Pulmonary artery endothelial cell (primary cell): Measurements from ENCODE around the gene REST. TPM values are rescaled to one million over a fixed set of nuclear protein-coding genes. Genes with fewer than 3 reads are reported as not detected.
A peak's percentile ranks its signal among the peaks of the same experiment; 100 is the strongest.
"Not testable (repeated sequence)": the region's sequence is repeated elsewhere in the genome, so short reads cannot be mapped to it uniquely, and the experiment has no call there.

Source experiments
- DNase-seq: peaks from one replicate; pipeline ENCODE4 v3.0.0-alpha.2; 2011; ENCODE audit warnings: low read depth, low spot score
- total RNA-seq: library from RNA; depleted of rRNA; stranded (reverse); fragments of >200 nt; gene quantifications from 2 replicates; pipeline ENCODE4 v1.2.3, GENCODE V29; 2014

The REST gene
- total RNA-seq, 1 donor from 2014 or later = 34.0 TPM

- no peak for DNase-seq
Measured at GRCh38 chr4:56908206-56909085, 746 bp downstream of the REST start.

GRCh38 chr4:56909086-56909894 lies 1.6 kb downstream of the REST start:
- DNase-seq = no peak

GRCh38 chr4:56910172-56910967 lies 2.7 kb downstream of the REST start:
- no peak for DNase-seq

DNA sequence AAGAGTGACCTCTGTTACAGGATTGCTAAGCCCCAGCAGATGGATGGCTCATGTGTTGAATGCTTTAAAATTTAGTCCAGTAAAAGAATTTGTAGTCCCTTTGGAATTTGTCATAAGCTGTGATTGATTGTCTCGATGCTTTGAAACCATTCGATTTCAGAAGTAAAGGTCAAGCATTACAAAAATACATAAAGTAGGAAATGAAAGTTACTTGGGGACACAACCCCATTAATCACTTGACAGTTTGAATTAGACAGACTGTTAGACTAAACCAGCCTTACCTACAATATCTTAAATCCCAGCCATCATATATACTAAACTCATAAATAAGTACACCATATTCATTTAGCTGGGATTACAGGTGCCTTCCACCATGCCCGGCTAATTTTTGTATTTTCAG lies 6.6 kb downstream of the REST start:
- no peak for DNase-seq

DNA sequence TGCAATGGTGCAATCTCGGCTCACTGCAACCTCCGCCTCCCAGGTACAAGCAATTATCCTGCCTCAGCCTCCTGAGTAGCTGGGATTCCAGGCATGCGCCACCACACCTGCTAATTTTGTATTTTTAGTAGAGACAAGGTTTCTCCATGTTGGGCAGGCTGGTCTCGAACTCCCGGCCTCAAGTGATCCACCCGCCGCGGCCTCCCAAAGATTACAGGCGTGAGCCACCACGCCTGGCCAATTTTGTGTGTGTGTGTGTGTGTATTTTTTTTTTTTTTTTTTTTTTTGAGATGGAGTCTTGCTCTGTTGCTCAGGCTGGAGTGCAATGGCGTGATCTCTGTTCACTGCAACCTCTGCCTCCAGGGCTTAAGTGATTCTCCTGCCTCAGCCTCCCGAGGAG lies 7.3 kb downstream of the REST start:
- DNase-seq = not testable (repeated sequence)

DNA sequence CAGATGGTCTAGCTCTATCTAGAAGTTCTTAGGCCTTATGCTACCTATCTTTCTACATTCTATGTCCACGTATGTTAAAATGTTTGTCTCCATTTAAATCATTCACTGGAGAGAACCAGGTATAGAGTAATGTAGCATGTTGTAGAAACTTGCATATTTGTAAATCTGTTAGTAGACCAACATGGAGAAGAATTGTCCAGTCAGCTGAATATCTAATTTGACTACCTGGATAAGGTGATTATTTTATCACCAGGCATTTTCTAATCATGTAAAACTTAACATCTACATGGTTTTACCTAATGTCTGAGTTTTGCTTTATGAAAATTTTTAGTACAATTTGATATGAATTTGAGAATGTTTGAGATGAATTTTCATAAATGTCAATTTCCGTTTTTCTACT lies 19.5 kb downstream of the REST start:
- no peak for DNase-seq

- no peak for DNase-seq
Measured at GRCh38 chr4:56930638-56931037, 22.9 kb downstream of the REST start.

DNA sequence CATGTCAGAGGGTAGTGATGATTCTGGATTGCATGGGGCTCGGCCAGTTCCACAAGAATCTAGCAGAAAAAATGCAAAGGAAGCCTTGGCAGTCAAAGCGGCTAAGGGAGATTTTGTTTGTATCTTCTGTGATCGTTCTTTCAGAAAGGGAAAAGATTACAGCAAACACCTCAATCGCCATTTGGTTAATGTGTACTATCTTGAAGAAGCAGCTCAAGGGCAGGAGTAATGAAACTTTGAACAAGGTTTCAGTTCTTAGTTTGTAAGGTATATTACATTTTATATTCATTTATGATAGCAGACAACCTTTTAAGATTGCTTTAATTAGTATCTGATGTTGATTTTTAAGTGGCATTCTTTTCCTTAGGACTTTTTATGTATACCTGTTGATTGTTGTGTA lies 24.2 kb downstream of the REST start:
- no peak for DNase-seq

DNA sequence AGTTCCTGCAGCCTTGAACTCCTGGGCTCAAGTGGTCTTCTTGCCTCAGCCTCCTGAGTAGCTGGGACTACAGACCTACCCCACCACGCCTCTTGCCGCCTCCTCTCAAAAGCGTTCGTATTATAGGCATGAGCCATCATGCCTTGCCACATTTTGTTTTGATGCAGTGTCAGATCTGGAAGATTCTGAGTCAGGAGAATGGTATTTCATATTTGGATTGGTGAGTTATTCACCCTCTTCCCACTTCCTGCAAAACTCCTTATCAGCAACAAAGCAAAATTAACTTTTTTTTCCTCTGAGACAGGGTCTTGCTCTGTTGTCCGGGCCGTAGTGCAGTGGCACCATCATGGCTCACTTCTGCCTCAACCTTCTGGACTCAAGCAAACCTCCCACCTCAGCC lies 29.6 kb downstream of the REST start:
- peak; percentile 57 for DNase-seq

GRCh38 chr4:56939826-56940225 lies 32.1 kb downstream of the REST start:
- DNase-seq = not testable (repeated sequence)

GRCh38 chr4:56940403-56940802 lies 32.7 kb downstream of the REST start:
- no peak for DNase-seq

- no peak for DNase-seq
Measured at GRCh38 chr4:56940971-56941370, 33.3 kb downstream of the REST start.

GRCh38 chr4:56941403-56941802 lies 33.7 kb downstream of the REST start:
- no peak for DNase-seq

DNA sequence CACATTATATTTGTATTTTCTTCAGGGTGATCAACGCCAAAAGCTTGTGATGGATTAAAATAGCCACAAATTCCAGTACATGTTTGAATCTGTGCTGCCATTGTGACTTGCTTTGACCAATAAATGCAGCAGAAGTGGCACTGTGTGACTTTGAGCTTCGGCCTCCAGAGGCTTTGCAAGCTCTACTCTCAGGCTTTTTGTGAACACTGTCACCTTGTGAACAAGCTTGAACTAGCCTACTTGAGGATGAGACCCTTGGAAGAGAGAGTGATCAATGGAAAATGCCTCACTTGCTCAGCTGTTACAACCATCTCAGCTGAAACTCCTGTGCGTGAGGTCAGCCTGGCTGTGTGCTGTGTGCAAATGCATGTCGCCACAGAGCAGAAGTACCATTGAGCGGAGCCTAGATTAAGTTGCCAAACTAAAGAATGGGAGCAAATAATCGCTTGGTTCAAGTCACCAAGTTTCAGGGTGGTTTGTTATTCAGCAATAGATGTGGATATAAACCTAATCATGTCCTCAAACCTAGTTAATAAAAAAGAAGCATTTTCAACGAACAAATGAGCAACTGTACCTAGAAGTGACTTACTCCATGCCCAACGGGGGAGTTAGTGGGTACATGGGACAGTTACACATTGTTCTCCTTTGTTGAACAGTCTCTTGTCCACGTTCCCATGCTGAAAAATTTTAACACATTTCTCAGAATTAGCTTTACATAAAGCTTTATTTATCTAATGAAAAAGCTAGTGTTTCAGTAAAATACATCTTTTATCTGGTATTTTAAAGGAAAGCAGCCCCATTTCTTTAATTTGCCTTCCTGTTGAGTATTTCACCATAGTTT lies 46.2 kb downstream of the REST start:
- no peak for DNase-seq

GRCh38 chr4:56958111-56958517 lies 50.4 kb downstream of the REST start:
- peak; percentile 84 for DNase-seq

DNA sequence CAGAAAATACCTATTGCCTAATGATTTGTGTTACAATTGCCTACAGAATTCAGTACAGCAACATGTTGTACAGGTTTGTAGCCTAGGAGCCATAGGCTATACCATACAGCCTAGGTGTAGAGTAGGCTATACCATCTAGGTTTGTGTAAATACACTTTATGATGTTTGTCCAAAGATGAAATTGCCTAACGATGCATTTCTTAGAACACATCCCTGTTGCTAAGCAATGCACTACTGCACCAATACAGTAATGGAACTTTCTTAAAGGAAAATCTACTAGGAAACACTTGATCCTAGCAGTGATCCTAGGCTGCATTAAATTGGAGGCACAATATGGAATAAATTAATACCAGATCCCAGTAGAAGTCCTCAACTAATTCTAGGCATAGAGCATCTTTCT lies 51.4 kb downstream of the REST start:
- DNase-seq = no peak

- DNase-seq = no peak
Measured at GRCh38 chr4:56961107-56961500, 53.4 kb downstream of the REST start.

GRCh38 chr4:56971383-56971782 lies 63.7 kb downstream of the REST start:
- no peak for DNase-seq

- no peak for DNase-seq
Measured at GRCh38 chr4:56972389-56972788, 64.7 kb downstream of the REST start.

DNA sequence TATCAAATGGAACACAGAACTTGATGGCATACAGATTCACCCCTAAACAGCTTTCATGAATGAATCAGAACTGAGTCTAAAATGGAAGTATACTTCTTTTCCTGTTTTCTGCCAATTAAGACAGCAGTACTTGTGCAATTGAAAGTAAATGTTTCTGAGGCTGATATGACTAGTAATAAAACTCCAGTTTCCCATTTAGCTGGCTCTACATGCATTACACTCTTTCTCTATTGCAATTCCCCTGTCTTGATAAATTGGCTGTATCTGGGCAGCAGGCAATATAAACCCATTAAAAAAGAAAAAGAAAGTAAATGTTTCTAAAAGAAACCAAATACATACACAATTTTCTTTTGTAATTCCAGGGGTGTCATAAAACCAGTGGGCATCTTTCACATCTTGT lies 65.1 kb downstream of the REST start:
- DNase-seq = no peak

DNA sequence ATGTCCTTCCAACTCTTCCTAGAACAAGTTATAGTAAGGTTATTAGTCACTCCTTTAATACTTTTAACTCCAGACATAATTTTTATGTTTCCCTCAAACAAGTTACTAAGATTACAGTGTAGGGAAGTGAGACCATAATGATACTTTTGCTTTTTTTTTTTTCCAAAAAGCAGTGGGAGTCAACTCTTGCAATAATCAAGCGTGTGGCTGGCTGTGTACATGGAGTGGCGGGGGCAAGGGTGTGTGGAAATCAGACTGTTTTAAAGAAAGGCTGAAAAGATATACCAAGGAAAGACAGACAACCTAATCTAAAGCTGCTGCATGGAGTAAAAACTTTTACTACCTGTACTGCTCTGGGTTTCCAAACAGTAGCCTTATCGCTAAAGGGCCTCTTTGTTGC lies 65.6 kb downstream of the REST start:
- DNase-seq = no peak
